Mammary epithelial cell (primary cell): ENCODE measurements around the gene PSMC6.

Experiments used
- EZH2 ChIP-seq: IDR thresholded peaks from 2 replicates; pipeline ENCODE4 v1.6.1; 2012; ENCODE audit warnings: low read length, inconsistent platforms, borderline replicate concordance
- TF ChIP-seq, protein P1 (sequence below), 2 donors: IDR thresholded peaks in 1 of 2; conservative IDR thresholded peaks in 1 of 2; 2 replicates each; pipeline ENCODE4 v1.5.1; 2011 to 2012; ENCODE audit warnings: inconsistent platforms in 2 of 2, low read length in 2 of 2, mild to moderate bottlenecking in 2 of 2, control low read depth in 1 of 2, low read depth in 1 of 2; ENCODE audit not compliant: insufficient read depth in 1 of 2; ENCODE audit errors: extremely low read depth in 1 of 2

DNA sequence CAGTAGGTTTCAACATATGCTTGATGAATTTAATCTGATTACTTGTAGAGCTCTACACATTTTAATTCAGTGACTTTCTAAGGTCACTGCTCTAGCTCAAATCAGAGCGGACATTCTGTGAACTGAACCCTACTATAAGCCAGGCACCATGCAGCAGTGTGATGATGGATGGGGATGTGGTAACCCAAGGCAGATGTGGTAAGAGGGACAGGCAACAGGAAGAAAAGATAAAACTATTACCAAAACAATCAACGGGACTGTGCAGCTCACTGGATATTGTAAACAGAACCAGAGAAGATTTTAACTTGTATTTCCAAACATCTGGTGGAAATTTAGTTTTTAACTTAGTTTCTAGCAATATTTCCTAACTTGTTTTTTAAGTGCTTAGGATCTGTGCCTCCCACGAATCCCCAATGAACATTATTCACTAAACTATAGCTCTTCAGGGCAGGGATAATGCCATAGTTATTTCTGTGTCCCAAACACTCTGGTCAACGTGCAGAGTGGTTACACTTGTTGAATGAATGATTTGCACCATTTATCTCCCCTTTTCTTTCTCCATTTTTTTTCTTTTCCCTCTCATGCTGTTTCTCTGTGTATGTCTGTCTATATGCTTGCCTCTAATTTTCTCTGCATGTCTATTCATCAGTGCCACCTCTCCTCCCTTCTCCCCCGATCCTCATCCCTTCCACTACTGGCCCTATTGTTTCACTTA lies 14.6 kb upstream of the PSMC6 start:
- TF ChIP-seq, protein P1, sequence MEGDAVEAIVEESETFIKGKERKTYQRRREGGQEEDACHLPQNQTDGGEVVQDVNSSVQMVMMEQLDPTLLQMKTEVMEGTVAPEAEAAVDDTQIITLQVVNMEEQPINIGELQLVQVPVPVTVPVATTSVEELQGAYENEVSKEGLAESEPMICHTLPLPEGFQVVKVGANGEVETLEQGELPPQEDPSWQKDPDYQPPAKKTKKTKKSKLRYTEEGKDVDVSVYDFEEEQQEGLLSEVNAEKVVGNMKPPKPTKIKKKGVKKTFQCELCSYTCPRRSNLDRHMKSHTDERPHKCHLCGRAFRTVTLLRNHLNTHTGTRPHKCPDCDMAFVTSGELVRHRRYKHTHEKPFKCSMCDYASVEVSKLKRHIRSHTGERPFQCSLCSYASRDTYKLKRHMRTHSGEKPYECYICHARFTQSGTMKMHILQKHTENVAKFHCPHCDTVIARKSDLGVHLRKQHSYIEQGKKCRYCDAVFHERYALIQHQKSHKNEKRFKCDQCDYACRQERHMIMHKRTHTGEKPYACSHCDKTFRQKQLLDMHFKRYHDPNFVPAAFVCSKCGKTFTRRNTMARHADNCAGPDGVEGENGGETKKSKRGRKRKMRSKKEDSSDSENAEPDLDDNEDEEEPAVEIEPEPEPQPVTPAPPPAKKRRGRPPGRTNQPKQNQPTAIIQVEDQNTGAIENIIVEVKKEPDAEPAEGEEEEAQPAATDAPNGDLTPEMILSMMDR (conservative IDR thresholded peaks at IDR 0.05 in 1 of 2, IDR thresholded peaks at IDR 0.05 in 1 of 2; ENCODE audit: extremely low read depth in 1 of 2, insufficient read depth in 1 of 2, low read depth in 1 of 2, low read length in 2 of 2): no peak
- no peak for TF ChIP-seq EZH2
